BLaER1 treated with 17β-estradiol and CSF1 and Interleukin-3, amounts not matched to agents 10 nM and 100 nM (cell line): ENCODE measurements around the gene PRKCA.
"Not testable (repeated sequence)": the region's sequence is repeated elsewhere in the genome, so short reads cannot be mapped to it uniquely, and the experiment has no call there.

ENCODE experiments used
- H3K27ac ChIP-seq, 11 experiments: shearing (Covaris generic); formaldehyde crosslinking; 2 replicates each; pipeline ENCODE4 v1.8.1; 2022
- H3K27me3 ChIP-seq, 11 experiments: shearing (Covaris generic); formaldehyde crosslinking; 2 replicates each; pipeline ENCODE4 v1.8.1; 2022
- H3K36me3 ChIP-seq, 11 experiments: shearing (Covaris generic); formaldehyde crosslinking; 2 replicates each; pipeline ENCODE4 v1.8.1; 2022
- H3K4me1 ChIP-seq, 10 experiments: shearing (Covaris generic); formaldehyde crosslinking; 2 replicates each; pipeline ENCODE4 v1.8.1; 2022
- H3K4me2 ChIP-seq, 11 experiments: shearing (Covaris generic); formaldehyde crosslinking; 2 replicates each; pipeline ENCODE4 v1.8.1; 2022
- H3K4me3 ChIP-seq, 10 experiments: shearing (Covaris generic); formaldehyde crosslinking; 2 replicates each; pipeline ENCODE4 v1.8.1; 2022
- H3K9ac ChIP-seq, 11 experiments: shearing (Covaris generic); formaldehyde crosslinking; 2 replicates each; pipeline ENCODE4 v1.8.1; 2022
- H3K9me3 ChIP-seq, 11 experiments: shearing (Covaris generic); formaldehyde crosslinking; replicated peaks in 1 of 11; 2 replicates each; pipeline ENCODE4 v1.8.1; 2022
- H4K20me1 ChIP-seq, 11 experiments: shearing (Covaris generic); formaldehyde crosslinking; 2 replicates each; pipeline ENCODE4 v1.8.1; 2022
- Cebpa-rat ChIP-seq, 11 experiments: shearing (Covaris generic); IDR thresholded peaks; 2 replicates each; pipeline ENCODE4 v1.8.1; 2022

The PRKCA gene

GRCh38 chr17:66301864-66302741, at the start of gene PRKCA:
PRKCA (plus strand) TSS chr17:66302613.
- Histone ChIP-seq H3K9ac (peak within 1 kb of the TSS; percentile 75 to 87 (median 82)), H3K27ac (peak within 1 kb of the TSS; percentile 60 to 82 (median 71)), H3K9me3 (no peaks in the 10 kb centered on the region), H3K4me3 (peak within 1 kb of the TSS; percentile 77 to 98 (median 82)), H3K4me1 (peaks cover 19 to 46% (median 26%) of the 10 kb centered on the region in 10 experiments), H3K27me3 (peaks cover 0 to 13% (median 5%) of the 10 kb centered on the region in 11 experiments; a peak in 11 of 22 replicates), H3K4me2 (peak within 1 kb of the TSS; percentile 85 to 99 (median 97)), H4K20me1 (peaks cover 0 to 42% (median 13%) of the 10 kb centered on the region in 11 experiments; a peak in 10 of 22 replicates), H3K36me3 (peaks cover 0 to 7% (median 0%) of the 10 kb centered on the region in 11 experiments; a peak in 5 of 22 replicates)
- TF ChIP-seq Cebpa-rat (IDR thresholded peaks at IDR 0.05) = no peak

- not testable (repeated sequence) for H3K4me2 ChIP-seq, H3K4me3 ChIP-seq, H3K9me3 ChIP-seq, H3K27me3 ChIP-seq, H4K20me1 ChIP-seq, H3K9ac ChIP-seq, H3K36me3 ChIP-seq, H3K4me1 ChIP-seq
- H3K27ac ChIP-seq = peak overlapping the region in 1 of 11 experiments; percentile 14; a peak in 1 of 22 replicates
These were observed 49.0 kb upstream of the PRKCA start for GRCh38 chr17:66253458-66253857.

- no peak for TF ChIP-seq Cebpa-rat (IDR thresholded peaks at IDR 0.05)
- H3K36me3 ChIP-seq = no peaks in the 10 kb centered on the region
- H3K4me2 ChIP-seq = no peak overlapping the region
- no peak overlapping the region for H3K4me3 ChIP-seq
- H3K27me3 ChIP-seq = no peaks in the 10 kb centered on the region
- no peak overlapping the region for H3K9ac ChIP-seq
- H3K4me1 ChIP-seq = peaks cover 0 to 5% (median 0%) of the 10 kb centered on the region in 10 experiments; a peak in 2 of 20 replicates
- no peak overlapping the region for H3K27ac ChIP-seq
- H4K20me1 ChIP-seq = no peaks in the 10 kb centered on the region
- no peaks in the 10 kb centered on the region for H3K9me3 ChIP-seq
These were observed 47.3 kb upstream of the PRKCA start for GRCh38 chr17:66255112-66255511.

GRCh38 chr17:66255527-66255971, 46.9 kb upstream of the PRKCA start:
- no peak for TF ChIP-seq Cebpa-rat (IDR thresholded peaks at IDR 0.05)
- H3K4me2 ChIP-seq = no peak overlapping the region
- no peaks in the 10 kb centered on the region for H3K9me3 ChIP-seq
- H3K27me3 ChIP-seq = no peaks in the 10 kb centered on the region
- H3K4me3 ChIP-seq = no peak overlapping the region
- H3K36me3 ChIP-seq = no peaks in the 10 kb centered on the region
- H4K20me1 ChIP-seq = no peaks in the 10 kb centered on the region
- H3K9ac ChIP-seq = no peak overlapping the region
- peaks cover 0 to 5% (median 0%) of the 10 kb centered on the region in 10 experiments; a peak in 2 of 20 replicates for H3K4me1 ChIP-seq
- no peak overlapping the region for H3K27ac ChIP-seq

GRCh38 chr17:66260275-66260674, 42.1 kb upstream of the PRKCA start:
- Histone ChIP-seq H3K27me3 (no peaks in the 10 kb centered on the region), H3K36me3 (no peaks in the 10 kb centered on the region), H3K4me1 (peaks cover 0 to 3% (median 0%) of the 10 kb centered on the region in 10 experiments; a peak in 1 of 20 replicates), H3K9ac (no peak overlapping the region), H3K4me2 (no peak overlapping the region), H4K20me1 (no peaks in the 10 kb centered on the region), H3K4me3 (no peak overlapping the region), H3K27ac (no peak overlapping the region), H3K9me3 (peaks cover 0 to 10% (median 7%) of the 10 kb centered on the region in 11 experiments; a peak in 9 of 22 replicates)
- no peak for TF ChIP-seq Cebpa-rat (IDR thresholded peaks at IDR 0.05)

GRCh38 chr17:66260688-66261087, 41.7 kb upstream of the PRKCA start:
- H3K27ac ChIP-seq = no peak overlapping the region
- H3K4me3 ChIP-seq = no peak overlapping the region
- no peaks in the 10 kb centered on the region for H4K20me1 ChIP-seq
- no peak overlapping the region for H3K9ac ChIP-seq
- H3K27me3 ChIP-seq = no peaks in the 10 kb centered on the region
- H3K4me1 ChIP-seq = no peaks in the 10 kb centered on the region
- peaks cover 0 to 10% (median 7%) of the 10 kb centered on the region in 11 experiments; a peak in 9 of 22 replicates for H3K9me3 ChIP-seq
- no peak for TF ChIP-seq Cebpa-rat (IDR thresholded peaks at IDR 0.05)
- no peak overlapping the region for H3K4me2 ChIP-seq
- H3K36me3 ChIP-seq = no peaks in the 10 kb centered on the region

GRCh38 chr17:66262767-66263166, 39.6 kb upstream of the PRKCA start:
- no peaks in the 10 kb centered on the region for H4K20me1 ChIP-seq
- no peak overlapping the region for H3K9ac ChIP-seq
- no peak for TF ChIP-seq Cebpa-rat (IDR thresholded peaks at IDR 0.05)
- H3K9me3 ChIP-seq = peaks cover 0 to 10% (median 7%) of the 10 kb centered on the region in 11 experiments; a peak in 9 of 22 replicates
- H3K27ac ChIP-seq = no peak overlapping the region
- H3K4me1 ChIP-seq = no peaks in the 10 kb centered on the region
- no peak overlapping the region for H3K4me3 ChIP-seq
- no peaks in the 10 kb centered on the region for H3K36me3 ChIP-seq
- no peaks in the 10 kb centered on the region for H3K27me3 ChIP-seq
- no peak overlapping the region for H3K4me2 ChIP-seq

GRCh38 chr17:66264696-66265095, 37.7 kb upstream of the PRKCA start:
- Histone ChIP-seq H3K27ac (no peak overlapping the region), H3K4me2 (no peak overlapping the region), H3K9me3 (peaks cover 0 to 13% (median 7%) of the 10 kb centered on the region in 11 experiments; a peak in 9 of 22 replicates), H3K4me1 (no peaks in the 10 kb centered on the region), H3K36me3 (no peaks in the 10 kb centered on the region), H3K4me3 (no peak overlapping the region), H3K9ac (no peak overlapping the region), H3K27me3 (no peaks in the 10 kb centered on the region), H4K20me1 (no peaks in the 10 kb centered on the region)
- TF ChIP-seq Cebpa-rat (IDR thresholded peaks at IDR 0.05) = no peak

- no peak overlapping the region for H3K4me2 ChIP-seq
These were observed 34.0 kb upstream of the PRKCA start for GRCh38 chr17:66268247-66268927.

More at GRCh38 chr17:66268247-66268927, 34.0 kb upstream of the PRKCA start:
- Histone ChIP-seq H3K27ac (no peak overlapping the region), H3K4me1 (no peaks in the 10 kb centered on the region), H3K4me3 (no peak overlapping the region), H4K20me1 (no peaks in the 10 kb centered on the region), H3K9me3 (peaks cover 18 to 33% (median 26%) of the 10 kb centered on the region in 11 experiments), H3K36me3 (no peaks in the 10 kb centered on the region), H3K27me3 (no peaks in the 10 kb centered on the region), H3K9ac (no peak overlapping the region)
- TF ChIP-seq Cebpa-rat (IDR thresholded peaks at IDR 0.05) = no peak
